ENCODE results near the gene RNU1-4. TPM values are rescaled to one million over a fixed set of nuclear protein-coding genes. Genes with fewer than 3 reads are reported as not detected.
"Not testable (repeated sequence)": the region's sequence is repeated elsewhere in the genome, so short reads cannot be mapped to it uniquely, and the experiment has no call there.

Gene RNU1-4
- total RNA-seq, 1 donor from 2014 or later: 3,042 TPM

GRCh38 chr1:16703141-16703540 lies 37.2 kb upstream of the RNU1-4 start:
- not testable (repeated sequence) for H3K27ac Mint-ChIP-seq (ENCODE audit: unreplicated experiment); H3K27me3 Mint-ChIP-seq (ENCODE audit: low read depth); DNase-seq (ENCODE audit: low read depth, low spot score); H3K4me1 Mint-ChIP-seq; H3K36me3 Mint-ChIP-seq (ENCODE audit: low read depth); H3K9me3 Mint-ChIP-seq; H3K4me3 Mint-ChIP-seq

GRCh38 chr1:16703602-16704001 lies 36.7 kb upstream of the RNU1-4 start:
- H3K9me3 Mint-ChIP-seq; H3K36me3 Mint-ChIP-seq (ENCODE audit: low read depth); H3K27ac Mint-ChIP-seq (ENCODE audit: unreplicated experiment); DNase-seq (ENCODE audit: low read depth, low spot score); H3K4me3 Mint-ChIP-seq; H3K4me1 Mint-ChIP-seq; H3K27me3 Mint-ChIP-seq (ENCODE audit: low read depth): not testable (repeated sequence)

- H3K9me3 Mint-ChIP-seq; H3K4me3 Mint-ChIP-seq; DNase-seq (ENCODE audit: low read depth, low spot score); H3K4me1 Mint-ChIP-seq; H3K27ac Mint-ChIP-seq (ENCODE audit: unreplicated experiment); H3K36me3 Mint-ChIP-seq (ENCODE audit: low read depth); H3K27me3 Mint-ChIP-seq (ENCODE audit: low read depth): not testable (repeated sequence)
Observed at GRCh38 chr1:16704076-16704475, 36.2 kb upstream of the RNU1-4 start.

GRCh38 chr1:16704502-16705100 lies 35.7 kb upstream of the RNU1-4 start:
- not testable (repeated sequence) for H3K36me3 Mint-ChIP-seq (ENCODE audit: low read depth); H3K4me3 Mint-ChIP-seq; DNase-seq (ENCODE audit: low read depth, low spot score); H3K4me1 Mint-ChIP-seq; H3K27ac Mint-ChIP-seq (ENCODE audit: unreplicated experiment); H3K27me3 Mint-ChIP-seq (ENCODE audit: low read depth); H3K9me3 Mint-ChIP-seq

- H3K4me3 Mint-ChIP-seq; H3K4me1 Mint-ChIP-seq; H3K9me3 Mint-ChIP-seq; H3K36me3 Mint-ChIP-seq (ENCODE audit: low read depth); H3K27me3 Mint-ChIP-seq (ENCODE audit: low read depth); DNase-seq (ENCODE audit: low read depth, low spot score); H3K27ac Mint-ChIP-seq (ENCODE audit: unreplicated experiment): not testable (repeated sequence)
Observed at GRCh38 chr1:16706302-16706701, 34.0 kb upstream of the RNU1-4 start.

- DNase-seq (ENCODE audit: low read depth, low spot score); H3K27me3 Mint-ChIP-seq (ENCODE audit: low read depth); H3K27ac Mint-ChIP-seq (ENCODE audit: unreplicated experiment); H3K4me1 Mint-ChIP-seq; H3K9me3 Mint-ChIP-seq; H3K4me3 Mint-ChIP-seq; H3K36me3 Mint-ChIP-seq (ENCODE audit: low read depth): not testable (repeated sequence)
Observed at GRCh38 chr1:16707130-16708093, 32.9 kb upstream of the RNU1-4 start.

GRCh38 chr1:16708704-16709103 lies 31.6 kb upstream of the RNU1-4 start:
- H3K27ac Mint-ChIP-seq (ENCODE audit: unreplicated experiment); H3K4me3 Mint-ChIP-seq; DNase-seq (ENCODE audit: low read depth, low spot score); H3K36me3 Mint-ChIP-seq (ENCODE audit: low read depth); H3K9me3 Mint-ChIP-seq; H3K27me3 Mint-ChIP-seq (ENCODE audit: low read depth); H3K4me1 Mint-ChIP-seq: not testable (repeated sequence)

GRCh38 chr1:16709659-16710087 lies 30.6 kb upstream of the RNU1-4 start:
- not testable (repeated sequence) for H3K4me3 Mint-ChIP-seq; H3K36me3 Mint-ChIP-seq (ENCODE audit: low read depth); H3K4me1 Mint-ChIP-seq; H3K27ac Mint-ChIP-seq (ENCODE audit: unreplicated experiment); H3K27me3 Mint-ChIP-seq (ENCODE audit: low read depth); H3K9me3 Mint-ChIP-seq; DNase-seq (ENCODE audit: low read depth, low spot score)

GRCh38 chr1:16710618-16711017 lies 29.7 kb upstream of the RNU1-4 start:
- not testable (repeated sequence) for DNase-seq (ENCODE audit: low read depth, low spot score); H3K4me1 Mint-ChIP-seq; H3K9me3 Mint-ChIP-seq; H3K27me3 Mint-ChIP-seq (ENCODE audit: low read depth); H3K4me3 Mint-ChIP-seq; H3K27ac Mint-ChIP-seq (ENCODE audit: unreplicated experiment); H3K36me3 Mint-ChIP-seq (ENCODE audit: low read depth)

GRCh38 chr1:16712131-16712530 lies 28.2 kb upstream of the RNU1-4 start:
- not testable (repeated sequence) for H3K27me3 Mint-ChIP-seq (ENCODE audit: low read depth); H3K36me3 Mint-ChIP-seq (ENCODE audit: low read depth); H3K4me1 Mint-ChIP-seq; H3K4me3 Mint-ChIP-seq; H3K9me3 Mint-ChIP-seq; DNase-seq (ENCODE audit: low read depth, low spot score); H3K27ac Mint-ChIP-seq (ENCODE audit: unreplicated experiment)

GRCh38 chr1:16712582-16712981 lies 27.7 kb upstream of the RNU1-4 start:
- not testable (repeated sequence) for H3K4me3 Mint-ChIP-seq; H3K27ac Mint-ChIP-seq (ENCODE audit: unreplicated experiment); H3K36me3 Mint-ChIP-seq (ENCODE audit: low read depth); H3K9me3 Mint-ChIP-seq; H3K4me1 Mint-ChIP-seq; DNase-seq (ENCODE audit: low read depth, low spot score); H3K27me3 Mint-ChIP-seq (ENCODE audit: low read depth)

GRCh38 chr1:16712984-16713383 lies 27.3 kb upstream of the RNU1-4 start:
- H3K36me3 Mint-ChIP-seq (ENCODE audit: low read depth); H3K9me3 Mint-ChIP-seq; H3K4me1 Mint-ChIP-seq; H3K4me3 Mint-ChIP-seq; DNase-seq (ENCODE audit: low read depth, low spot score); H3K27me3 Mint-ChIP-seq (ENCODE audit: low read depth); H3K27ac Mint-ChIP-seq (ENCODE audit: unreplicated experiment): not testable (repeated sequence)

GRCh38 chr1:16713480-16713879 lies 26.8 kb upstream of the RNU1-4 start:
- not testable (repeated sequence) for H3K36me3 Mint-ChIP-seq (ENCODE audit: low read depth); H3K4me3 Mint-ChIP-seq; H3K4me1 Mint-ChIP-seq; DNase-seq (ENCODE audit: low read depth, low spot score); H3K9me3 Mint-ChIP-seq; H3K27me3 Mint-ChIP-seq (ENCODE audit: low read depth); H3K27ac Mint-ChIP-seq (ENCODE audit: unreplicated experiment)
